Activated CD4-positive, alpha-beta T cell treated with anti-CD3 and anti-CD28 coated beads for 36 hours (primary cell): Measurements from ENCODE around the gene BCR. TPM values are rescaled to one million over a fixed set of nuclear protein-coding genes. Genes with fewer than 3 reads are reported as not detected.

Source experiments
- ATAC-seq: fragments of 200-7000 bp; cut with Tn5 transposase; one replicate; pipeline ENCODE4 v1.10.0; 2021; ENCODE audit warnings: mild to moderate bottlenecking, moderate library complexity
- CTCF ChIA-PET: fragments of 350-600 bp; sonication (Branson Sonifier 250); formaldehyde crosslinking; loops from one replicate; lab custom pipeline; 2021; ENCODE audit warnings: antibody characterized with exemption; lab: Charles Lee
- POLR2A ChIA-PET: fragments of 350-600 bp; sonication (Branson Sonifier 250); formaldehyde crosslinking; loops from one replicate; lab custom pipeline; 2021; ENCODE audit warnings: antibody characterized with exemption, inconsistent platforms; lab: Charles Lee
- DNase-seq: peaks from one replicate; pipeline ENCODE4 v3.0.0-alpha.2; 2020
- H3K27ac Mint-ChIP-seq: one replicate; pipeline ENCODE4 v1.8.0; 2021; ENCODE audit warnings: mixed read lengths
- H3K27me3 Mint-ChIP-seq: one replicate; pipeline ENCODE4 v1.8.0; 2021; ENCODE audit warnings: mixed read lengths
- H3K36me3 Mint-ChIP-seq: one replicate; pipeline ENCODE4 v1.8.0; 2021; ENCODE audit warnings: low read depth, mixed read lengths
- H3K4me1 Mint-ChIP-seq: one replicate; pipeline ENCODE4 v1.8.0; 2021; ENCODE audit warnings: mixed read lengths
- H3K4me3 Mint-ChIP-seq: one replicate; pipeline ENCODE4 v1.8.0; 2021; ENCODE audit warnings: mild to moderate bottlenecking, moderate library complexity, mixed read lengths
- H3K9me3 Mint-ChIP-seq: one replicate; pipeline ENCODE4 v1.8.0; 2021; ENCODE audit warnings: low read depth, mixed read lengths
- intact Hi-C, 2 experiments: fragments of 100-400 bp; cut with DNase I in 1 of 2; cut with micrococcal nuclease in 1 of 2; formaldehyde crosslinking; loops; one replicate each; pipeline versions ENCODE4 v1.14.2 to v1.15.1; 2022 to 2024; cut with DNase I, micrococcal nuclease
- total RNA-seq, 2 experiments: library from RNA; stranded (reverse); gene quantifications; one replicate each; pipeline ENCODE4 v1.2.3, GENCODE V29; 2021

The BCR gene
- total RNA-seq, 2 experiments from 2014 or later: 45.5 to 58.0 TPM

DNA sequence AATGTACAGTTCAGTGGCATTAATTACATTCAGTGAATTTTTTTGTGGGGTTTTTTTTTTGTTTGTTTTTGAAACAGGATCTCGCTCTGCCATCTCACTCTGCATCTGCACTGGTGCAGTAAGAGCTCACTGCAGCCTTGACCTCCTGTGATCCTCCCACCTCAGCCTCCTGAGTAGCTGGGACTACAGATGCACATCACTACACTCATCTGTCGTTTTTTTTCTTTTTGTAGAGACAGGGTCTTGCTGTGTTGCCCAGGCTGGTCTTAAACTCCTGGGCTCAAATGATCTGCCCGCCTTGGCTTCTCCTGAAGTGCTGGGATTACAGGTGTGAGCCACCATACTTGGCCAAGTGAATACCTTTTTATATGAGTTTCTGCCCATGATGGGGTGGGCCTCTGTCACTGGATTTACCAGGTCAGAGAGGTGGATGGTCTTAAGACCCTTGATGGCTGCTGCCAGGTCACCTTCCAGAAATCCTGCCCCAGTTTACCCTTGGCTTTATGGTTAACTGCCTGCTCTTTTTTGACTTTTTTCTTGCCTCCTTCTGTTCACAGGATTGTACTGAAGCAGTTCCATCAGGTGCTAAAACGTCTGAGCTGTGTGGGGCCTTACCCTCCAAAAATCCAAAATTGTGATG lies 22.6 kb downstream of the BCR start:
- POLR2A ChIA-PET: no interaction called here
- Mint-ChIP-seq H3K27ac (no peak overlapping the region), H3K36me3 (peaks cover 13% of the 10 kb centered on the region), H3K9me3 (no peaks in the 10 kb centered on the region), H3K4me3 (no peak overlapping the region), H3K27me3 (no peaks in the 10 kb centered on the region), H3K4me1 (peaks cover 31% of the 10 kb centered on the region)
- intact Hi-C loops: no loop called here
- ATAC-seq (no peak), DNase-seq (no peak)
- CTCF ChIA-PET: interaction anchor here (0.7 to 1.2 kb wide), 3 partner anchors 24 to 120 kb away, joined by 3 to 5 read pairs (median 3); no protein-coding TSS in a partner anchor

DNA sequence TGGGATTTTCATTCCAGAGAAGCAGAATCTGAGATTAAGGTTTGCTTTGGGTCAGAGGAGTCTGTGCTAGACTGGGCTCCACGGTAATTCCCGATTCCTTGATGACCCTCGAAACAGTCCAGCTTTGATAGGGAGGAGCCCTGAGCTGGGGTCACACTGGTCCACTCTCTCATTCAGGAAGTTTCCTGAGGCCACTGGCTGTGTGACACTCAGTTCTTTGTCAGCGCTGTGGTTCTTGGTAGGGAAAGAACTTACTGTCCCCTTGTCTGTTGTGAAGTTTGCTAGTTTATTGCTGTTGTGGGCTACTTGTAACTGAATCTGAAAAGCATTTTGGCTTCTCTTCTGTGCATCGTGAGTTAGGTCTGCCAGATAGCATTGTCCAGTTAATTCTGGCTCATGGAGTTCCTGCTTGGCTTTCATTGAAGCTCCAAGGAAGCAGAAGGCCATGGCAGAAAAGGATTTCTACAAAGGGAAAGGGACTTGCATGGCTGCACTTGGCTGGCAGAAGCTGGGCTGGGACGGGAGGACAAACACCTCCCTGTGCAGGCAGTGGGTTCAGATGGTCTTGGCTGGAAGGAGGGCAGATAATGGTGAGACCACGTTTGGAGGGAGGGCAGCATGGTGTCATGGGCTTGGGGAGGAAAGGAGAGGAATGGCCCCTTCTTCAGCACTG lies 23.3 kb downstream of the BCR start:
- Mint-ChIP-seq H3K27me3 (no peaks in the 10 kb centered on the region), H3K36me3 (peaks cover 13% of the 10 kb centered on the region), H3K9me3 (no peaks in the 10 kb centered on the region), H3K4me3 (no peak overlapping the region), H3K27ac (no peak overlapping the region), H3K4me1 (peaks cover 27% of the 10 kb centered on the region)
- ATAC-seq: no peak
- intact Hi-C loops: no loop called here
- DNase-seq: no peak
- ChIA-PET POLR2A (no interaction called here), CTCF (interaction anchor here (0.8 to 1.1 kb wide), 2 partner anchors 23 to 78 kb away, joined by 3 read pairs; partner anchors contain the start of gene BCR)

DNA sequence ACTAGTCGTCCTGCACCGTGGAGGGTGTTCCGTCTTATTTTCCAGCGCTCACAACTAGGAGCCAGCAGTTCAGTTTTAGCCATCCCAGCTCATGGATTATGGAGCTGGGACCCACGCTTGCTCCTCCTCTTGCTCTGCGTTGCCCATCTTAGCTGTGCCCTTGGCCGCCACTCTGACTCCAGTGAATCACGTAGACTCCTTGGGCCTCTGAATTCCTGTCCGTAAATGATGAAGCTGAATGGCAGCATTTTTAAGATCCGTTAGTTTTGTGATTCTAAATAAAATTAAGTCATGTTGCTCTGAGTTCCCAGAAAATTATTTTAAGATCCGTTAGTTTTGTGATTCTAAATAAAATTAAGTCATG lies 23.8 kb downstream of the BCR start:
- Mint-ChIP-seq H3K4me3 (no peak overlapping the region), H3K36me3 (peaks cover 15% of the 10 kb centered on the region), H3K9me3 (no peaks in the 10 kb centered on the region), H3K4me1 (peaks cover 26% of the 10 kb centered on the region), H3K27me3 (no peaks in the 10 kb centered on the region), H3K27ac (no peak overlapping the region)
- DNase-seq (no peak), ATAC-seq (no peak)
- POLR2A ChIA-PET: no interaction called here
- CTCF ChIA-PET: interaction anchor here (1.1 kb wide), 1 partner anchor 23 kb away, joined by 3 read pairs; the partner anchor contains the start of gene BCR
- intact Hi-C loops: no loop called here

DNA sequence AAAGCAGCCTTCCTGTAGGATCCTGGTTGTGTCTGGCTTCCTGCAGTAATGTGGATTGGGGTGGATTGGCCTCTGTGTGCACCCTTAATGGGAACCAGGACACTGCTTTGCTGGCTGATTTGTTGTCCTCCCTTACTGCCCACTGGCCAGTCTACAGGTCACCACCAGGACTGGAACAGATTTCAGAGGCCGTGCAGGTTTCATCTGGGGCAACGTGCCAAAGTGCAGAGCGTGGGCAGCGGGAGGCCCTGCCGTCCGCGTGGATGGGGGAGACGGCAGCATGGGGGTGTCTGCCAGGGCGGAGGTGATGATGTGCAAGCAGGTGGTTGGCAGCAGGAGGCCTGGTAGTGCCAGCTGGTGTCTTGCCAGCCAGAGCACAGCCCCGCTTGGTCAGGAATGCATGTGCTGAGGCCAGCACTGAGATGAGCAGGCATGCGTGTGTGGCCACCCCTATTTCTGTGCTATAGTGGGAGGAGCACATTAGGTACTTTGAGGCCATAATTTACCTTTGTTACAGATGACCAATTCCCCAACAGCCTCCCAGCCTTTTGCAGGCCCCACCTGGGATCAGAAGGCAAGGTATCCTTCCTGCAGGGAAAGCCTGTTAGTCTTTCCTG lies 24.3 kb downstream of the BCR start:
- POLR2A ChIA-PET: no interaction called here

GRCh38 chr22:23205339-23206049 lies 25.2 kb downstream of the BCR start:
- no peak overlapping the region for H3K27ac Mint-ChIP-seq
- no peak for ATAC-seq
- CTCF ChIA-PET: interaction anchor here (0.6 to 1.2 kb wide), 2 partner anchors 11 to 14 kb away, joined by 3 to 5 read pairs; no protein-coding TSS in a partner anchor

More for the DNA sequence above, 24.3 kb downstream of the BCR start:
- DNase-seq (no peak), ATAC-seq (no peak)
- H3K4me1 Mint-ChIP-seq: peaks cover 20% of the 10 kb centered on the region
- no peak overlapping the region for H3K27ac Mint-ChIP-seq
- H3K27me3 Mint-ChIP-seq: no peaks in the 10 kb centered on the region
- CTCF ChIA-PET: interaction anchor here (1.1 to 1.2 kb wide), 2 partner anchors 15 to 24 kb away, joined by 3 to 5 read pairs; partner anchors contain the start of gene BCR
- no peaks in the 10 kb centered on the region for H3K9me3 Mint-ChIP-seq
- H3K4me3 Mint-ChIP-seq: no peak overlapping the region
- intact Hi-C loops: no loop called here
- peaks cover 15% of the 10 kb centered on the region for H3K36me3 Mint-ChIP-seq

DNA sequence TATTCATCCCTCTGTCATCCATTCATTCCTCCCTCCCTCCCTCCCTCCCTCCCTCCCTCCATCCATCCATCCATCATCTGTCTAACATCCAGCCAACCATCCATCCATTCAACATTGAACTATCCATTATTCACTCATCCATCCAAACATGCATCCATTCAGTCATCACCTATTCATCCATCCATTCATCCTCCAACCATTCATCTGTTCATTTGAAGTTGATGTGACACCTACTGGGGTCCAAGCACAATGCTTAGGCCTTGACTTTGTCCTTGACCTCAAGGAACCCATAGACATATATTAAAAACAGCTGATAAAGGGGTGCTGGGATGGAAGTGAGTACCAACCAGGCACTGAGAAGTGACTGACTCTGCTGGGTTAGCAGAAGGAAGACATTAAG lies 26.6 kb downstream of the BCR start:
- ChIA-PET CTCF (no interaction called here), POLR2A (no interaction called here)
- no peak overlapping the region for H3K27ac Mint-ChIP-seq

More at GRCh38 chr22:23205339-23206049, 25.2 kb downstream of the BCR start:
- peaks cover 17% of the 10 kb centered on the region for H3K36me3 Mint-ChIP-seq
- peaks cover 21% of the 10 kb centered on the region for H3K4me1 Mint-ChIP-seq
- H3K27me3 Mint-ChIP-seq: no peaks in the 10 kb centered on the region
- no peaks in the 10 kb centered on the region for H3K9me3 Mint-ChIP-seq
- DNase-seq: peak; percentile 44
- POLR2A ChIA-PET: no interaction called here
- intact Hi-C loops: no loop called here
- H3K4me3 Mint-ChIP-seq: no peak overlapping the region

GRCh38 chr22:23207729-23208393 lies 27.6 kb downstream of the BCR start:
- ATAC-seq (no peak), DNase-seq (no peak)
- POLR2A ChIA-PET: no interaction called here
- peaks cover 17% of the 10 kb centered on the region for H3K36me3 Mint-ChIP-seq
- CTCF ChIA-PET: interaction anchor here (0.7 kb wide), 1 partner anchor 19 kb away, joined by 3 read pairs; no protein-coding TSS in a partner anchor
- intact Hi-C loops: no loop called here
- H3K4me3 Mint-ChIP-seq: no peak overlapping the region
- H3K27ac Mint-ChIP-seq: no peak overlapping the region
- H3K27me3 Mint-ChIP-seq: no peaks in the 10 kb centered on the region
- H3K9me3 Mint-ChIP-seq: no peaks in the 10 kb centered on the region
- H3K4me1 Mint-ChIP-seq: peaks cover 16% of the 10 kb centered on the region

More for the DNA sequence above, 26.6 kb downstream of the BCR start:
- no peaks in the 10 kb centered on the region for H3K27me3 Mint-ChIP-seq
- peaks cover 17% of the 10 kb centered on the region for H3K36me3 Mint-ChIP-seq
- intact Hi-C loops: no loop called here
- H3K4me3 Mint-ChIP-seq: no peak overlapping the region
- DNase-seq (no peak), ATAC-seq (no peak)
- peaks cover 18% of the 10 kb centered on the region for H3K4me1 Mint-ChIP-seq
- H3K9me3 Mint-ChIP-seq: no peaks in the 10 kb centered on the region

DNA sequence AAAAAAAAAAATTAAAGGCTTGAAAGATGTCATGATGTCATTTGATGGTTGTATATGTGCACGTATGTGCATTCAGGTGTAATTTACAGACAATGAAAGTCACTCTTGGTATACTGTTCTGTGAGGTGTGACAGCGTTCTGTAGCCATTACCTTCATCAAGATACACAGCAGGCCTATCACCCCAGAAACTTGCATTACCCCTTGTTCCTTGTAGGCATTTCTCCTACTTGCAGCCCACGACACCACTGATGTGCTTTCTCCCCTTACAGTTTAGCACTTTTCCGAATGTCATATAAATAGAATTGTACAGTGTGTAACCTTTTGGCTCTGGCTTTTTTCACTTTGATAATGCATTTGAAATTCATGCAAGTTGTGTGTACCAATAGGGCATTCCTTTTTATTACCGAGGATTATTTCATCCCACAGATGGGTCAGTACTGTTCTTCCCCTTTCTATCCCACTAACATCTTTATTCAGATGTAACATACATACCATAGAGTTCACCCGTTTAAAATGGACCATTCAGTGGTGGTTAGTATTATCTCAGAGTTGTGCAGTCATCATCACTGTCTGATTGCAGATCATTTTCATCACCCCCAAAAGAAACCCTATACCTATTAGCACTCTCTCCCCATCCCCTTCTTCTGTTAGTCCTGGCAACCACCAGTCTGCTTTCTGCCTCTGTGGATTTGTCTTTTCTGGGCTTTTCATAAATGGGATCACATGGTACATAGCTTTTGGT lies 30.3 kb downstream of the BCR start:
- peaks cover 14% of the 10 kb centered on the region for H3K36me3 Mint-ChIP-seq
- POLR2A ChIA-PET: no interaction called here
- CTCF ChIA-PET: no interaction called here

GRCh38 chr22:23211622-23212021 lies 31.3 kb downstream of the BCR start:
- CTCF ChIA-PET: interaction anchor here (0.6 kb wide), 2 partner anchors 10 to 38 kb away, joined by 3 read pairs; no protein-coding TSS in a partner anchor
- Mint-ChIP-seq H3K27ac (no peak overlapping the region), H3K4me3 (no peak overlapping the region), H3K4me1 (peaks cover 46% of the 10 kb centered on the region), H3K9me3 (no peaks in the 10 kb centered on the region), H3K36me3 (peaks cover 13% of the 10 kb centered on the region), H3K27me3 (no peaks in the 10 kb centered on the region)
- ATAC-seq: no peak
- intact Hi-C loops: loop anchor here in 1 of 2 experiments (10.0 kb wide), 1 partner anchor 623 kb away; the partner anchor contains the start of gene DERL3
- POLR2A ChIA-PET: no interaction called here
- no peak for DNase-seq

More for the DNA sequence above, 30.3 kb downstream of the BCR start:
- ATAC-seq: no peak
- Mint-ChIP-seq H3K27ac (no peak overlapping the region), H3K27me3 (no peaks in the 10 kb centered on the region), H3K4me3 (no peak overlapping the region), H3K4me1 (peaks cover 40% of the 10 kb centered on the region), H3K9me3 (no peaks in the 10 kb centered on the region)
- intact Hi-C loops: loop anchor here in 1 of 2 experiments (10.0 kb wide), 1 partner anchor 624 kb away; the partner anchor contains the start of gene DERL3
- DNase-seq: no peak
